ENCODE results near the gene SUN1.

DNA sequence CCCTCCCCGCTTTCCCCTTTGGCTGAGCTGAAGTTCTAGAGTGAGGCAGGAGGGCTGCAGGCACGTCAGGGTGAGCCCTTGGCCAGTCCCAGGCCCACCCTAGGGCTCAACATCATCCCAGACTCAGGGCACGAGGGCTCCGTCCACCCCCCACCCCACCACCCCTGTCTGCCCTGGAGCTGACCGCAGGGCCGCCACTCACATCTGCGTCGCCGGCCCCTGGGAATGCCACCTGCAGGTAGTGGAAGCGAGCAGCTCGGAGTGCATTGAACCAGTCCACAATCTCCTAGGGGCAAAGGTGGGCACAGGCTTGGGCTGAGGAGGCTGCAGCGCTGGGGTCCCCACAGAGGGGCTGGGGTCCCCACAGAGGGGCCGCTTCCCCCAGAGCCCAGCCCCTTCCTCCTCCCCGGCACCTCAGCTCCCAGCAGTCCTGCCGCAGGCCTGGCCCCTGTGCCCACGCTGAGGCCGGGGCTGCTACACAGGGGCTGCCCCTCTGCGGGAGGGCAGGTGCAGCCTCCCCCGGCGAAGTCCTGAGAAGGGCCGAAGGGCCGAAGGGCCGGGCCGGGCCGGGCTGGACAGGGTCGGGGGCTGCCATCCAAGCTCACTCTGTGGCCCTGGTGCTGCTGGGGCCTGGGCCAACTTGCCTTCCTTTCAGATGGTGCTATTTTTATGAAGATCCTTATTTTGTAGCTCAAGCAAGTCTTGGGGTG lies 68.2 kb downstream of the SUN1 start:
- TF ChIP-seq, protein P1, sequence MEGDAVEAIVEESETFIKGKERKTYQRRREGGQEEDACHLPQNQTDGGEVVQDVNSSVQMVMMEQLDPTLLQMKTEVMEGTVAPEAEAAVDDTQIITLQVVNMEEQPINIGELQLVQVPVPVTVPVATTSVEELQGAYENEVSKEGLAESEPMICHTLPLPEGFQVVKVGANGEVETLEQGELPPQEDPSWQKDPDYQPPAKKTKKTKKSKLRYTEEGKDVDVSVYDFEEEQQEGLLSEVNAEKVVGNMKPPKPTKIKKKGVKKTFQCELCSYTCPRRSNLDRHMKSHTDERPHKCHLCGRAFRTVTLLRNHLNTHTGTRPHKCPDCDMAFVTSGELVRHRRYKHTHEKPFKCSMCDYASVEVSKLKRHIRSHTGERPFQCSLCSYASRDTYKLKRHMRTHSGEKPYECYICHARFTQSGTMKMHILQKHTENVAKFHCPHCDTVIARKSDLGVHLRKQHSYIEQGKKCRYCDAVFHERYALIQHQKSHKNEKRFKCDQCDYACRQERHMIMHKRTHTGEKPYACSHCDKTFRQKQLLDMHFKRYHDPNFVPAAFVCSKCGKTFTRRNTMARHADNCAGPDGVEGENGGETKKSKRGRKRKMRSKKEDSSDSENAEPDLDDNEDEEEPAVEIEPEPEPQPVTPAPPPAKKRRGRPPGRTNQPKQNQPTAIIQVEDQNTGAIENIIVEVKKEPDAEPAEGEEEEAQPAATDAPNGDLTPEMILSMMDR (IDR thresholded peaks at IDR 0.05): no peak
- TF ChIP-seq POLR2A (IDR thresholded peaks at IDR 0.05): no peak
